CD4-positive, alpha-beta T cell treated with Interleukin-15 for 1 hour (primary cell): ENCODE results near the gene GSTA5.
"Not testable (repeated sequence)": the region's sequence is repeated elsewhere in the genome, so short reads cannot be mapped to it uniquely, and the experiment has no call there.

ENCODE experiments used
- DNase-seq: peaks from one replicate; pipeline ENCODE4 v3.0.0-alpha.2; 2020

Gene GSTA5

DNA sequence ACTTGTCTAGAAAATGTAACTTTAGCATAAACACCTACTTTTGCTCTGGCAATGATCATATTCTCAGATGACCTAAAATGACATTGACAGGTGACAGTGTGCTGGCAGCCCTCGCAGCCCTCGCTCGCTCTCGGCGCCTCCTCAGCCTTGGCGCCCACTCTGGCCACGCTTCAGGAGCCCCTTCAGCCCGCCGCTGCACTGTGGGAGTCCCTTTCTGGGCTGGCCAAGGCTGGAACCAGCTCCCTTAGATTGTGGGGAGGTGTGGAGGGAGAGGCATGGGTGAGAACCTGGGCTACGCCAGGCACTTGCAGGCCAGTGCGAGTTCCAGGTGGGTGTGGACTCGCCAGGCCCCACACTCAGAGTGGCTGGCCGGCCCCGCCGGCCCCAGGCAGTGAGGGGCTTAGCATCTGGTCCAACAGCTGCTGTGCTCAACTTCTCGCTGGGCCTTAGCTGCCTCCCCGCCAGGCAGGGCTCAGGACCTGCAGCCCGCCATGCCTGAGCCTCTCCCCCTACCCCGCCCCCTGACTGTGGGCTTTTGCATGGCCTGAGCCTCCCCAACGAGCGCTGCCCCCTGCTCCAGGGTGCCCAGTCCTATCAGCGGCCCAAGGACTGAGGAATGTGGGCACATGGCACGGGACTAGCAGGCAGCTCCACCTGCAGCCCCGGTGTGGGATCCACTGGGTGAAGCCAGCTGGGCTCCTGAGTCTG lies 54.2 kb downstream of the GSTA5 start:
- DNase-seq = no peak

DNA sequence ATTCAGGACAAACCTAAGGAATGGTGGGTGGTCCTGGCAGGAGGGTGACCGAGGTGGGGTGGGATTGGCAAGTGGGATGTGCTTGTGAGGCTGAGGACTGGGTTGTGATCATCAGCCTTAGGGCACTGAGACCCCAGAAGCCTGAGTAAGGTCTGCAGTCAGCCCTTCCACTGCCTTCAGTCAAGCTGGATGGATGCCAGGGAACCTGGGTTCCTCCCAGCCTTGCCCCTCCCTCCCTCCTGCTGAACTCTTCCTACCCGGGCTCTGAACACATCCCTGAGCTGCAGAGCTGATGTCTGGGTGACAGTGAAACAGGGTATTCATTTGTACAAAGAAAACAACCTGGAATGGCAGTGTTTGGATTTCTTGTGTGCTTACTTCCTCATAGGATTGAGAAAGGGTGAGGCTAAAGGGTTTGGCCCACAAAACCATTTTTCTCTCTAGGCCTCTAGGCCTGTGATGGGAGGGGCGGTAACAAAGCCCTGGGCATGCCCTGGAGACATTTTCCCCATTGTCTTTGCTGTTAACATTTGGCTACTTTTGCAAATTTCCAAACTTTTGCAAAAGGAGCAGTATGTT lies 57.8 kb downstream of the GSTA5 start:
- not testable (repeated sequence) for DNase-seq

DNA sequence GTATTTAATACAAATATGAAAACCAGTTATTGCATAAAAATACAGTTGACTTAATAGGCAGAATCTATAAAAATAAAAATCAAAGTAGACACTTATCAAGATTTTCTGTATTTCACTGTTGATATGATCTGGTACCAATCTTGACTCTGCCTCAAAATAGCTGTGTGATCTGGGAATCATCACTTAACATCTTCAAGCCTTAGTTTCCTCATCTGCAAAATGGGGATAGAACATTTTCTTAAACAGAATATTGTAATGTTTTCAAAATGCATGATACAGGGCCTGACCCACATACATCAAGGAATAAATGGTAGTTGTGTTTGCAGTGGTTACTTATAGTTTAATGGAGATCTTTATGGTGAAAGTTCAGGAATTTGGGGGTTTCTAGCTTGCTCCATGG lies 58.4 kb downstream of the GSTA5 start:
- DNase-seq = not testable (repeated sequence)
